GM19043 (cell line): ENCODE measurements around the gene TFAP2A.

Experiments
- ATAC-seq: cut with Tn5 transposase; IDR thresholded peaks from one replicate; pipeline ENCODE4 v1.9.1; 2021; ENCODE audit warnings: low read depth; ENCODE audit not compliant: unreplicated experiment

The TFAP2A gene

GRCh38 chr6:10347561-10348327, 67.1 kb downstream of the TFAP2A start:
- ATAC-seq: no peak
